Neural cell (in vitro differentiated cells): ENCODE measurements around the gene SLFN11.
"Not testable (repeated sequence)": the region's sequence is repeated elsewhere in the genome, so short reads cannot be mapped to it uniquely, and the experiment has no call there.

ENCODE experiments used
- EZH2 ChIP-seq: fragments of 200-600, 300-800 bp; shearing (Covaris generic), sonication (generic); IDR thresholded peaks from 2 replicates; pipeline ENCODE4 v1.6.1; 2014; ENCODE audit warnings: antibody characterized with exemption, low read length, borderline replicate concordance, mild to moderate bottlenecking; ENCODE audit not compliant: insufficient read depth, poor library complexity, severe bottlenecking
- POLR2AphosphoS5 ChIP-seq: IDR thresholded peaks from 2 replicates; pipeline ENCODE4 v1.6.1; 2012
- RAD21 ChIP-seq: fragments of 450-650 bp; conservative IDR thresholded peaks from 2 replicates; pipeline ENCODE4 v1.6.1; 2014; ENCODE audit warnings: antibody characterized with exemption, mild to moderate bottlenecking, moderate library complexity
- SMC3 ChIP-seq: fragments of 450-650 bp; conservative IDR thresholded peaks from 2 replicates; pipeline ENCODE4 v1.6.1; 2014; ENCODE audit warnings: antibody characterized with exemption, mild to moderate bottlenecking, moderate library complexity; ENCODE audit not compliant: poor library complexity
- TF ChIP-seq, protein P1 (sequence below): fragments of 450-650 bp; IDR thresholded peaks from 2 replicates; pipeline ENCODE4 v1.5.1; 2014; ENCODE audit warnings: antibody characterized with exemption, mild to moderate bottlenecking, moderate library complexity; ENCODE audit not compliant: poor library complexity, severe bottlenecking
- TF ChIP-seq, protein P2 (sequence below): IDR thresholded peaks from 2 replicates; pipeline ENCODE4 v1.6.1; 2012; ENCODE audit warnings: borderline replicate concordance

DNA sequence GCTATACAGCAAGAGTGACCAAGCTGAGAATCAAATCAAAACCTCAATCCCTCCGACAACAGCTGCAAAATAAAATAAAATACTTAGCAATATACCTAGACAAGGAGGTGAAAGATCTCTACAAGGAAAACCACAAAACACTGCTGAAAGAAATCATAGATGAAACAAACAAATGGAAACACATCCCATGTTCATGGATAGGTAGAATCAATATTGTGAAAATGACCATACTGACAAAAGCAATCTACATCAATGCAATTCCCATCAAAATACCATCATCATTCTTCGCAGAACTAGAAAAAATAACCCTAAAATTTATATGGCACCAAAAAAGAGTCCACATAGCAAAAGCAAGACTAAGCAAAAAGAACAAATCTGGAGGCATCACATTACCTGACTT, 41.3 kb upstream of the SLFN11 start:
- TF ChIP-seq, protein P1, sequence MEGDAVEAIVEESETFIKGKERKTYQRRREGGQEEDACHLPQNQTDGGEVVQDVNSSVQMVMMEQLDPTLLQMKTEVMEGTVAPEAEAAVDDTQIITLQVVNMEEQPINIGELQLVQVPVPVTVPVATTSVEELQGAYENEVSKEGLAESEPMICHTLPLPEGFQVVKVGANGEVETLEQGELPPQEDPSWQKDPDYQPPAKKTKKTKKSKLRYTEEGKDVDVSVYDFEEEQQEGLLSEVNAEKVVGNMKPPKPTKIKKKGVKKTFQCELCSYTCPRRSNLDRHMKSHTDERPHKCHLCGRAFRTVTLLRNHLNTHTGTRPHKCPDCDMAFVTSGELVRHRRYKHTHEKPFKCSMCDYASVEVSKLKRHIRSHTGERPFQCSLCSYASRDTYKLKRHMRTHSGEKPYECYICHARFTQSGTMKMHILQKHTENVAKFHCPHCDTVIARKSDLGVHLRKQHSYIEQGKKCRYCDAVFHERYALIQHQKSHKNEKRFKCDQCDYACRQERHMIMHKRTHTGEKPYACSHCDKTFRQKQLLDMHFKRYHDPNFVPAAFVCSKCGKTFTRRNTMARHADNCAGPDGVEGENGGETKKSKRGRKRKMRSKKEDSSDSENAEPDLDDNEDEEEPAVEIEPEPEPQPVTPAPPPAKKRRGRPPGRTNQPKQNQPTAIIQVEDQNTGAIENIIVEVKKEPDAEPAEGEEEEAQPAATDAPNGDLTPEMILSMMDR, result not testable (repeated sequence)
- not testable (repeated sequence) for TF ChIP-seq POLR2AphosphoS5, EZH2, SMC3, RAD21
- TF ChIP-seq, protein P2, sequence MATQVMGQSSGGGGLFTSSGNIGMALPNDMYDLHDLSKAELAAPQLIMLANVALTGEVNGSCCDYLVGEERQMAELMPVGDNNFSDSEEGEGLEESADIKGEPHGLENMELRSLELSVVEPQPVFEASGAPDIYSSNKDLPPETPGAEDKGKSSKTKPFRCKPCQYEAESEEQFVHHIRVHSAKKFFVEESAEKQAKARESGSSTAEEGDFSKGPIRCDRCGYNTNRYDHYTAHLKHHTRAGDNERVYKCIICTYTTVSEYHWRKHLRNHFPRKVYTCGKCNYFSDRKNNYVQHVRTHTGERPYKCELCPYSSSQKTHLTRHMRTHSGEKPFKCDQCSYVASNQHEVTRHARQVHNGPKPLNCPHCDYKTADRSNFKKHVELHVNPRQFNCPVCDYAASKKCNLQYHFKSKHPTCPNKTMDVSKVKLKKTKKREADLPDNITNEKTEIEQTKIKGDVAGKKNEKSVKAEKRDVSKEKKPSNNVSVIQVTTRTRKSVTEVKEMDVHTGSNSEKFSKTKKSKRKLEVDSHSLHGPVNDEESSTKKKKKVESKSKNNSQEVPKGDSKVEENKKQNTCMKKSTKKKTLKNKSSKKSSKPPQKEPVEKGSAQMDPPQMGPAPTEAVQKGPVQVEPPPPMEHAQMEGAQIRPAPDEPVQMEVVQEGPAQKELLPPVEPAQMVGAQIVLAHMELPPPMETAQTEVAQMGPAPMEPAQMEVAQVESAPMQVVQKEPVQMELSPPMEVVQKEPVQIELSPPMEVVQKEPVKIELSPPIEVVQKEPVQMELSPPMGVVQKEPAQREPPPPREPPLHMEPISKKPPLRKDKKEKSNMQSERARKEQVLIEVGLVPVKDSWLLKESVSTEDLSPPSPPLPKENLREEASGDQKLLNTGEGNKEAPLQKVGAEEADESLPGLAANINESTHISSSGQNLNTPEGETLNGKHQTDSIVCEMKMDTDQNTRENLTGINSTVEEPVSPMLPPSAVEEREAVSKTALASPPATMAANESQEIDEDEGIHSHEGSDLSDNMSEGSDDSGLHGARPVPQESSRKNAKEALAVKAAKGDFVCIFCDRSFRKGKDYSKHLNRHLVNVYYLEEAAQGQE, result not testable (repeated sequence)
